Measurements from ENCODE around the gene ZMYND11.
"Not testable (repeated sequence)": the region's sequence is repeated elsewhere in the genome, so short reads cannot be mapped to it uniquely, and the experiment has no call there.

ZMYND11 gene

GRCh38 chr10:287026-287709 is 151.9 kb downstream of the ZMYND11 start:
- DNase-seq, result no peak

- no peak for DNase-seq
These were observed 152.6 kb downstream of the ZMYND11 start for GRCh38 chr10:287814-288213.

- no peak for DNase-seq
These were observed 153.3 kb downstream of the ZMYND11 start for GRCh38 chr10:288316-289200.

- DNase-seq, result no peak
These were observed 154.3 kb downstream of the ZMYND11 start for GRCh38 chr10:289581-289980.

GRCh38 chr10:290026-290725 is 154.9 kb downstream of the ZMYND11 start:
- no peak for DNase-seq

GRCh38 chr10:293636-294035 is 158.4 kb downstream of the ZMYND11 start:
- no peak for DNase-seq

GRCh38 chr10:297567-297966 is 162.3 kb downstream of the ZMYND11 start:
- DNase-seq, result no peak

GRCh38 chr10:298033-298432 is 162.8 kb downstream of the ZMYND11 start:
- no peak for DNase-seq

- no peak for DNase-seq
These were observed 164.3 kb downstream of the ZMYND11 start for GRCh38 chr10:299512-299911.

- no peak for DNase-seq
These were observed 164.7 kb downstream of the ZMYND11 start for GRCh38 chr10:299969-300368.

- DNase-seq, result not testable (repeated sequence)
These were observed 165.3 kb downstream of the ZMYND11 start for GRCh38 chr10:300580-300979.

GRCh38 chr10:301536-301935 is 166.3 kb downstream of the ZMYND11 start:
- DNase-seq, result no peak
